HG03025 (cell line): ENCODE data around the gene CHD6.
"Not testable (repeated sequence)": the region's sequence is repeated elsewhere in the genome, so short reads cannot be mapped to it uniquely, and the experiment has no call there.

Experiments
- ATAC-seq: cut with Tn5 transposase; IDR thresholded peaks from one replicate; pipeline ENCODE4 v1.9.1; 2021; ENCODE audit warnings: mild to moderate bottlenecking, moderate library complexity; ENCODE audit not compliant: unreplicated experiment, low FRiP score

CHD6 gene

DNA sequence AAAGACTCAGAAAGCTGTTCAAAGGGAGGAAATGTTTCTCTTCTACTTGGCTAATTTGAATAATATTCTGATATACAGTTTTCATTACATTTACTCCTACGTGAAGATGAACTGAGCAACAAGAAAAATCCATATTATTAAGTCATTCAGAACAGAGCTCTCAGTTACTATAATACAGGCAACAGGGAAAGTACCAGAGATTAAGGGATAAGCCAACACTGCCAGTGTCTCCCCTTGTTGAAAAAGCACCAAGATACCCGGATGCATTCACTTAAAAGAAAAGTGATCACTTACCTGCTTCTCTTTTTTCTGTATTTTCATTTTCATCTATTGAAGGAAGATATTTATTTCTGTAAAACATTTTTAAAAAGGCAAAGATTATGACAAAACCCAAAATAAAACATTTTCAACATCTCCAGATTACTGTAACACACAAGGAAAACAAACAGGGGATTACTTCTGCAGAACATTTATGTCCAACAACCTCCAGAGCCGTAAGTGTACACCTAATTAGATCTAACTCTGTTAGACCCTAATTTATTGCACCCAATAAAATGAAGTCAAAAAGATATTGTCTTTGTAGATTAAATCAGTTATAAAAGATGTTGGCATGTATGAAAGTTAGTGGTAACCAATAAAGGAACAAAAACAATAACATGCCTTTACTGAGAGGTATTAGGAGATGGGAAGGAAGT is 67.0 kb downstream of the CHD6 start:
- ATAC-seq: no peak

DNA sequence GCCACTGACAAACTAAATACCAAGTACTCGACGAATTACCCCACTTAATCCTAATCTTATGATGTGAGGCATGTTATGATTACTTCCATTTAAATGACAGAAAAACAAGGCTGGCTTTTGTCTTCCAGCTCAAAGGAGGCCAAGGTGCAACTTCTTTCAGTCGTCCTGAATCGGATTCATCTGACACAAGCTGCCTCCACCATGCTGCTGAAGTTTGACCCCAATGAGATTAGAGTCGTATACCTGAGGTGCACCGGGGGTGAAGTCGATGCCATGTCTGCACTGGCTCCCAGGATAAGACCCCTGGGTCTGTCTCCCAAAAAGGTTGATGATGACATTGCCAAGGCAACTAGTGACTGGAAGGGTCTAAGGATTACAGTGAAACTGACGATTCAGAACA is 71.0 kb downstream of the CHD6 start:
- ATAC-seq: no peak

DNA sequence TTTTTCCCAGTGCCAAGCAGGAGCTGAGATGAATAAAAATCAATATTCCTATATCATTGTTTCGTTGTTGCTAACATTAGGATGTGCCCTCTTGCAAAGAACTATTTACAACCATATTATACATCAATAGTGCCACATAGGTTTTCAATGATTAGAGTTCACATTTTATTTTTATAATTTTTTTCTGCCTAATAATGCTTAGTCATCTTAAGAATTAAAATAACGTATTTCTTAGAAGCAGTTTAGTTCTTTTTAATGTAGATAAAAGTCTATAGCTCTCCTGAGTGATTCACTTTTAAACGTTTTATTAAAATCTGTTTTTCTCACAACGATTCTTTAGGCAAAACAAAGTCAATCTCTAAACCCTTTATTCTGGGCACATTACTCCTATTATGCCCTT is 71.6 kb downstream of the CHD6 start:
- no peak for ATAC-seq

DNA sequence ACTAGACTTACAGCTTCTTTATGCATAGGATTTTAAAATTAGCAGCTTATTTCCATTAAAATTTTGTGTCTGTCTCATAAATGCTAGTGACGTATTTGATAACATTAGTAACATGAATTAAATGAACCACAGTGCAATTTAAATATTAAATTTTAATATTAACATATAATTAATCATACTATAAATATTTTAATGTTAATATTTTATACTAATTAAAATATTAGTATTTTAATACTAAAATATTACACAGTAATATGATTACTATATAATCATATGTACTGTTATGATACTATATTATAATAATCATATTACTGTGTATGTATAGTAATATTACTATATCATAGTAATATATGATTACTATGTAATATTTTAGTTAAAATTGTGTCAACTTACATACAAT is 73.7 kb downstream of the CHD6 start:
- ATAC-seq: no peak

DNA sequence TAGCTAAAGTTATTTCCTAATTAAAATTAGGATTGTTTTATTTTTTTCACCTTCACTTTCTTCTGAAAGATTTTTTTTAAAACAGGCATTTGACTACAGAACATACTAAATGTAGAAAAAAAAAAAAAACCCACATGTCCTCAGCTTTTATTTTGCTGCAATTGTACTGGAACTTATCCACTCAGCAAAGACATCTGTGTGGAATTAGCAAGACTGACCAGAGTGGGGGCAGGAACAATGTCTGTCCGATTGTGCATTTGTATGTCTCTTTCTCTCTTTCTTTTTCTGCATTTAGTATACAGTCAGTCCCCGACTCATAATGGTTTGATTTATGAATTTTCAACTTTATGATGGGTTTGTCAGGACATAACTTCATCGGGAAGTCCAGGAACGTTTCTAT is 77.3 kb downstream of the CHD6 start:
- no peak for ATAC-seq

DNA sequence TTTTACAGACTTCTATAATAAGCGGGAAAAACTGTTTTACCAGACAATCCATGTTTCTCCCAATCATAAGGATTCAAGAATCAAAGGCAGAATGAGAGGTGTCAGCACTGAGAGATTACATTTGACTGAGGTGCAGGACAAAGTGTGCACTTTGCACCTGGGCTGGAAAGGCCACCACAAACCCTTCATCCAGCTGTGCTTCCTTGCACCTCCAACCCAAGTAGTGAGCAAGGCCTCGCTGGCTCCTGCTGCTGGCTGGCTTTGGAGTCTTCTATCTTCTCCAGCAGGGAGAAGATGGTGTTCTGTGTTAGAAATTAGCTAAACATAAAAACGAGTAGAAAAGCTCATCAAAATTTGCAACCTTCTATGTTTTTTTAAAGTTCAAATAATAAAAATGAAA is 77.7 kb downstream of the CHD6 start:
- no peak for ATAC-seq

DNA sequence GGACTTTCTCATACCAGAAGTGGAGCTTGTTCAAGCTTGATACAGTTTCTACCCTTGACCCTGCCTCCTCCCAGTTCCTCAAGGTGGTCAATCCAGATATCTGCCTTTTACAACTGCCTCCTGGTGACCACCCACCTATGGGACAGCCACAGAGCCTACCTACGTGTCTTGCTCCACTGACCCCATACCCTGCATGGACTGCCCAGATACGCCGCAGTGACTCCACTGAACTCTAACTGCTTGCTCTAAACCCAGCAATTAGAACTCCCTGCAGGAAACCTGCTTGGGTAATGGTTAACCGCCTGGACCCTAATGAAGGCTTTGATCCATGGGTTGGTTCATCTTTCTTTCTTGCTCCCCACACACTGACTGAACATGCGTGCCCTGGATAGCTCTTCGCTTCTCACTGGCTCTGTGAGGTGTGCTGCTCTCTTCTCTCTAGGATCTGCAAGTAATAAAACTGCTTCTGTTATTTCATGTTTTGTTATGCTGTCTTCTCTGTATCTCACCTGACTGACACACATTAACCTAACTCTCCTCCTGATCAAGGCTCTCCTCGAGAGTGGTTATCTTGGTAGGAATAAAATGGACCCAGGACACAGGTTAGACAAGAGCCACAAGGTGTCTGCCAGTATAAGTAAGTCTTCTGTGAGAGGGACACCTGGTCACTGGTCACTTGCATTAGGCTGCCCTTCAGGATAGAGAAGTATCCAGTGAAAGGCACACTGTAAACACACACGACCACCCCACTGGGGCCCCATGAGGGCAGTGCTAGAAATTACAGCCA is 79.2 kb downstream of the CHD6 start:
- no peak for ATAC-seq

DNA sequence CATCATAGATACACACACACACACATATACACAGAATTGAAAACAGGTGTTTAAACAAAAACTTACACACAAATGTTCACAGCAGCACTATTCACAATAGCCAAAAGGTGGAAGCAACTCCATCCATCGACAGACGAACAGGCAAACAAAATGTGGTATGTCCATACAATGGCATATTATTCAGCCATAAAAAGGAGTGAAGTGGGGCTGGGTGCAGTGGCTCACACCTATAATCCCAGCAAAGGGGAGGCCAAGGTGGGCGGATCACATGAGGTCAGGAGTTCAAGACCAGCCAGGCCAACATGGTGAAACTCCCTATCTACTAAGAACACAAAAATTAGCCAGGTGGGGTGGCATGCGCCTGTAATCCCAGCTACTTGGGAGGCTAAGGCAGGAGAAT is 80.3 kb downstream of the CHD6 start:
- no peak for ATAC-seq

DNA sequence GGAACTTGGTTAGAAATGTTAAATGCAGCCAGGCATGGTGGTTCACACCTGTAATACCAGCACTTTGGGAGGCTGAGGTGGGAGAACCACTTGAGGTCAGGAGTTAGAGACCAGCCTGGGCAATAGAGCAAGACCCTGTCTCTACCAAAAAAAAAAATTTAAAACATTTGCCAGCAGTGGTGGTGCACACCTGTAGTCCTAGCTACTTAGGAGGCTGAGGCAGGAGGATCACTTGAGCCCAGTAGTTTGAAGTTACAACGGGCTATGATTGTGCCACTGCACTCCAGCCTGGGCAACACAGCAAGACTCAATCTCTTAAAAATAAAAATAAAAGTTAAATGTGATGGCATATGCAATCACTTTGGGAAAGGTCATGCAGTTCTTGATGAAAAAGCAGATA is 82.6 kb downstream of the CHD6 start:
- not testable (repeated sequence) for ATAC-seq

DNA sequence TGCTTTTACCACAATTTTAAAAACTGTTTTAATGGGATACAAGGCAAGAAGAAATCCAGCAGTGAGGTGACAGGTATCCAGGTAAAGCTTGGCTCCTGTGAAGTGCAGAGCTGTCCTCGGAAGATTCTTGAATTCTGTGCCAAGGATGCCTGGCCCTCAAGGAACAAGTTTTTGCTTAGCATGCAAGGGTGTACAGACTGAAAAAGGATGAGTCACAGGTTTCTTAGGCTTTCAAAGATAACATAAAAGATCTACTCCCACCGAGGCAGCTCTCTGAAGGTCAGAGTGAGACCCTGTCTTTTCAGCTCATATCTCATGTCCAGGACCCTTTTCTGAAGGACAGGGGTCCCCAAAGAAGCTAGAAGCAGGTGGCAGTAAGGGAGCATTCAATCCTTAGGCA is 83.3 kb downstream of the CHD6 start:
- ATAC-seq: no peak

DNA sequence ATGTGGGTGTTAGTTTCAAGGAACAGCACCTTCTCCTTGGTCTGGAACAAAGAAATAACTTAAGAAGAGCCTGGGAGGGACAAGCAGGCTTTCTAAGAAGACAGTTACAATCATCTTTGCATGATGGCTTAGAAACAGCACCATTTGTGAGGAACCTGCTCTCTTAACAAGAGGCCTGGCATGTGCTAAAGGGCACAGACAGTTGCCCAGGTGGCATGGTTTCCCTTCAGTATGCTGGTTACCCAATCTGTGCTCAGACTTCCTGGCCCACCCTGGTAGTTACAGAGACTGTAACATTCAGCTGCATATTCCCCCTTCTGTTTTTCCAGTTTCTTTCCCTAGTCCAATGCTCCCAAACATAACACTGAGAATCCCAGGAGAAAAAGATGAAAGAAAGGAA is 84.0 kb downstream of the CHD6 start:
- ATAC-seq: no peak

DNA sequence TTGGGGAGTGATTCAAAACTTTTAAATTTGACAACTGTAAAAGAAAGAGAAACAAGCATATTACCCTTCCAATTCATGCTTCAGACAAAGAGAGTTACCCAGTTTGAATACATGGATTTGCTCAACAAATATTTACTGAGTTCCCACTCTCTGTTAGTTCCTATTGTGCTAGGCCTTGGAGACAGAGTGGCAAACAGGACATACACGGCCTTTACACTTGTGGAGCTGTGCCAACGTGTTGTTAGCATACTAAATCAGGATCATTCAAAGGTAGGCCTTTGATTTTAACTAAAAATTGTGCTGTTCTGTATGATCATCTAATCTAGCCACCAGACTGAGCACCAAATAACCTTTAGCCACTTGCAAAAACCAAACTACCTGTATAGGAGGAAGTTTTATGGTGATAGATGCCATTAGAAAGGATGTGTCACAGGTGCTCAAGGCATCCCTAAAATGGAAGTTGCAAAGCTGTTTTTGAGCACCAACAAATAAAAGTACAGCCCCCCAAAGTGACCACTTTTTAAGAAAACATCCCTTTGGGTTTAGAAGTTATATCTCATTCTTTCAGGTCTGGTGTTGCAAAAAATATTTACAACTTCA is 84.5 kb downstream of the CHD6 start:
- ATAC-seq: no peak

DNA sequence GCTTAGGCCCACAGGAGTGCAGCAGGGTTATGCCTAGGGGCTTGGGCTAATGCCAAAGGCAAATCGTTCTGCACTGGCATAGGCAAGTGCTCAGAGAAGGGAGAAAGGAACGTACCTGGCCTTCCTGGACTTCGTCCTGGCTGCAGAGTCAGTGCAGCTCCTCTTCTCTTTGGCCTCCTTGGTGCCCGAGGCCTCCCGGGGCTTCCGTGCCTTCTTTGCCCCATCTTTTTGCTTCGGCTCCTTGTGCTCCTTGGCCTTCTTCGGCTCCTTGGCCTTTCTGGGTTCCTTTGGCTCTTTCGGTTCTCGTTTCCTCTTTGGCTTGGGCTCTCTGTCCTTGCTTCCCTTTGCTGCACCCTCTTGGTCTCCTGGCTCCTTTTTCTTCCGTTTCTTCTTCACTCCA is 85.2 kb downstream of the CHD6 start:
- ATAC-seq: no peak

DNA sequence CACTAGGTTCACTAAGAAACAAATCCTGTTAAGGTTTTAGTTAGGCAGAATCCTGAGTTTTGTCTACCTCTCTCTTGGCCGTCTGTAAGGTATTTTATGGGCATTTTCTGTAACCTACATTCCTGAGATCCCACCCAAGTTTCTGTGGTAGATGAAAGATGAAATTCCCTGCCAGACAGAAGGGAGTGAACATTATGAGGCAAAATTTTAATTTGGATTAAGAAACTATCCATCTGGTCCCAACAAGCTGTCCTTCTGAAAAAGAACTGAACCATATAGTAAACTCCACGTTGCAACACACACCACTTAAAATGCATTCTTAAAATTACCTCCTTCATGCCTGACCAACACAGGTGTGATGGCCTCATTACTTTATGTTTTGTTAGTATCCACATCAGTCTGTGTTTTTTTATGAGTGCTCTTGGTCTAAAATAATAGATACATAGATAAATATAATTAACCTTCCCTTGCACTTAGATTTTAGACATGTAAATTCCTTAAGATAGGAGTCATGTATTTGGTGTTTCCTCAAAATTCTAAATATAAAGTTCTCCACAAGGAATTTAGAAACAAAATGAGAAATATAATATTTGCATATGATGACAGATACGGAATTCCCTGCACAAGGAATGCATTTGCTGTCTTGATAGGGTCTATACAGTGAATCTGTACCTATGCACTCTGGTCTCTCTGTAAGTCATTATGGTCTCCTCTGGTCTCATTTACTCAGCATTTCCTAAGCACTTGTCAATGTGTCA is 86.5 kb downstream of the CHD6 start:
- no peak for ATAC-seq

DNA sequence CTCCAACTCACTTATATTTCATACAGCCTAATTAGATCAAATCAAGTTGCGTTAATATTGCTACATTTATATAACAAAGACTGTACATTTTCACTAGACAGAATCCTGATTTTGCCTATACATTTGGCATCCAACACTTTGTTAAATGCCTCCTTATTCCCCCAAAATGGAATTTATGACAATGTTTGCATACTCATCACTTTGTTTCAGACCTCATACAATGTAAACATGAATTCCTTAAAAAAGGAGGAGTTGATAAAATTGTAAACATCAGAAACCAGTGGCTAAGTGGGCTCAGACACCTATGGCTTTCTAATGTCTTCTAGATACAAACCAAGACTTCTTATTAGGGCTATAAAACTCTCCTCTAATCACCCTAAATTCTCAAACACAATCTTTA is 87.3 kb downstream of the CHD6 start:
- no peak for ATAC-seq

DNA sequence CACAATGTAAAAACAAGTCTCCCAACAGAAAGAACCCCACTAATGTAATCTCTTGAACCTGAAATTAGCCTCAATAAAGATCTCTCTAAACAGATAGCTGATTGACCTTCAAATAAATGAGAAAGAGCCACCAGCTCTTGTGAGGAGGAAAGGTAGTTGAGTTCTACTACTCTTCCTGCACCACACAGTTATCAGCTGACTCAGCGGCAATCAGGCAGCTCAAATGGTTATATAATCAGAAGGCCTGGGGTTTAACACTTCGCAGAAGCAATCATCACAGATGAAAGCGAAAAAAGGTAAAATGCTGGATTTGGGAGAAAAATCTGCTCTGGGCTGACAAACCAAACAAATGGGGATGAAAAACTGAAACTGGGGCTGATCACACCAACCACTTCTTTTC is 91.8 kb downstream of the CHD6 start:
- ATAC-seq: no peak

DNA sequence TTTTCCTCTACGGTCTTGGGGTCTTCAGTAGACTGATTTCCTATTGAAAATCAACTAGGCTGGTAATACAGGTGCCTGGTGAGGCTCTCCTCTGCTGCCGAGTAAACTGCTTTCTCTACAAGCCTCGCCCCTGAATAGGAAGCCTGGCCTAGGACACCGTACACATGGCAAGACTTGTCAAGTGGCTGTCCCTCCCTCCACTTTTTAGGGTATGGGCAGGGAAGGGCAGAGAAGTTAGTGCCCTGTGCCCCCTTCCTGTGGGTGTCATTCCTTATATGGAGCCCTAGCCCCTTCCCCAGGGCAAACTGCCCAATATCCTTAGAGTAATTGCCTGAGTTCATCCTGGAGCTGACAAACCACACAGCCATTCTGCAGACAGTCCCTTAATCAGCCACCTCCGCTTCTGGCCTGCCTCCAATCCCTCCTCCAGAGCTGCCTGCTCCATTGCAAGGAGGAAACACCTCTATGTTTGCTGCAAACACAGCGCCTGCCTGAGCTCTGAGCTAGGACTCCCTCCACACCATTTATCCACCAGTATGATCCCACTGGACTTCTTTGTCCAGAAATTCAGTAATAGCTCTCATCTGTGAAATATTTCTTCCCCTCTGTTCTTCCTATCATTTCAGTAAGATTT is 93.1 kb downstream of the CHD6 start:
- no peak for ATAC-seq

DNA sequence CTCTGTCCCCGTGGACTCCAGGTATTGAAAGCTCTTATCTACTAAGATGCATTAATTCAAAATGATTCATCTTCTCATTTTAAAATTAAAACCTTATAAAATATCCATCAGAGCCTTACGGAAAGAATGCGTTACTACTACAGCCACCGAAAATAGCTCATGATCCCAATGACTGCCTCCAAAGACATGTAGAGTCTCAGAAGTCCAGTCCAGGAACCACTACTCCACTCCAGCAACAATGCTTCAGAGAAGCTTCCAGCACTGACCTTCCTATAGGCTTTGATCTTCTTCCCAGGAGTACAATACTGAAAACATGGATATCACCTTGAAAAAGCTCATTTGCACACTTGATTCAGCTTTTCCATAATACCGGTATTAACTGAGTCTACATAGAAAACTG is 94.3 kb downstream of the CHD6 start:
- ATAC-seq: no peak

DNA sequence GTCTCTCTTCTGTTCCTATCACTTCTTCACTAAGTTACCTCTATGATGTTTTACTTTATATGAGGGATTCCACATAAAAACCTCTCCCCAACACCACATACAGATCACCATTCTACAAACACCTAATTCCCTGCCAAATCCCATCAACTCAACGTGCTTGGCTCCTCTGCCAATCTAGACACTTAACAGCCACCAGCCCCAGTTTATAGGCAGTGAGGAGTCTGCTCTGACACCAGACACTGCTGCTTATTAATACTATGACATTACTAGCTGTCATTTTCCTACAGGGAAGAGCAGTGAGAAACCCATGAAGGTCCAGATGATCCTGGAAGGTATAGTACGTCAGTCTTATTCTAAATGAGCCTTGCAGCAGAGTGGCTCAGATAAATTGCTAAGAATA is 104.3 kb downstream of the CHD6 start:
- ATAC-seq: no peak

DNA sequence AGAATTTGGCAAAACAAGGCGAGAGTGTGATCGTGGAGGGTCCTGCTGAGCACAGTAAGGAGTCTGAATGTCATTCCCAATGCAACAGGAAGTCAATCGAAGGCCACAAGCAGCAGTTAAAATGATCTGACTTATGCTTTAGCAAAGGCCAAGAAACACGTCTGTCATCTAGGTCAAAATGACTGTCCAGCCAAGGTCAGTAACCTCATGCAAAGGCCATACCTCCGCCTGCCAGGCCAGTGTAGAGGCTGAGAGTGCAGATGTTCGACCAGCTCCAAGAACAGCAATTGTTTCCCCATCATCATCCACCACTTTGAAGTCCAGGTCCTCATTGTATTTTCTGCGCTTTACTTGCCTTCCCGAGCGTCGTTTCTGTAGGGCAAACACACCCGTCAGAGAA is 105.6 kb downstream of the CHD6 start:
- ATAC-seq: no peak
